ENCODE measurements around the gene RPL39.
"Not testable (repeated sequence)": the region's sequence is repeated elsewhere in the genome, so short reads cannot be mapped to it uniquely, and the experiment has no call there.

RPL39 gene

DNA sequence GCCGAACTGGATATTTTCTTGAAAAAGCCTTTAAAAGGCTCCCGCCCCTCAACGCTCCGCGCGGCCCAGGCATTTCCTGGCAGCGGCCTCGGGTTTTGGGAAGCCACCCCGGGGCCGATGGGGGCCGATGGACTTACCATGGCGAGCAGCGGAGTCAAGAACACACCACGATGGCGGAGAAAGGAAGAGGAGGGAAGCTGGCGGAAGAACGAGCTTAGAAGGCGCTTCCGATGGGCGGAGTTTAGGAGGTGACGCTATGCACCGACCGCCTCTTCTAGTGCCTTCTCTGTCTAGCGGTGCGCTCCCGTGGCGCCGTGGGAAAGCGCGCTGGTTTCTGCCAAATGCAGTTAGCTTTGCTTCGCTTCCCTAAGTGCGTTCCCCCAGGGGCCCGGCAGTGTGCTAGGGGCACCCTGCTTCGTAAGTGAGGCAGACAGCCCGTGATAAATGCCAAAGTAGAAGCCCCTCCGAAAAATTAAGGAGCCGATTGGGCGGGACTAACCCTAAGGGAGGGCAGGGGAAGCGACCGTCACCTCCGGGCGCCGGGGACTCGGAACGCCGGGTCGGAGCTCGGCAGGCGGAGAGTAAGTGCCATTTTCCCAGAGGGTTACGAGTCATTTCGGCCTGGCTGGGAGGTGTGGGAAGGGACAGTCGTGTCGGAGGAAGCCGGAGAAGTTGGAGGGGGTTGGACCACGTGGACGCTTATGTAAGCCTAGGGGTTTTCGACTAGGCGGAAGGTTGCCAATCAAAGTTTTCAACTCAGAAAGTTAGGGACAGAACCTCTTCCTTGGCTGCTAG lies at the start of gene RPL39:
TSS of gene RPL39 (minus strand) at position 194 of the 795 bp plus-strand sequence. CDS start at position 140, 54 bp downstream.
- peak; percentile 68 for DNase-seq (ENCODE audit: low read depth, low spot score)

- no peak for DNase-seq (ENCODE audit: low read depth, low spot score)
Observed at GRCh38 chrX:119833905-119834304, 42.5 kb upstream of the RPL39 start.

DNA sequence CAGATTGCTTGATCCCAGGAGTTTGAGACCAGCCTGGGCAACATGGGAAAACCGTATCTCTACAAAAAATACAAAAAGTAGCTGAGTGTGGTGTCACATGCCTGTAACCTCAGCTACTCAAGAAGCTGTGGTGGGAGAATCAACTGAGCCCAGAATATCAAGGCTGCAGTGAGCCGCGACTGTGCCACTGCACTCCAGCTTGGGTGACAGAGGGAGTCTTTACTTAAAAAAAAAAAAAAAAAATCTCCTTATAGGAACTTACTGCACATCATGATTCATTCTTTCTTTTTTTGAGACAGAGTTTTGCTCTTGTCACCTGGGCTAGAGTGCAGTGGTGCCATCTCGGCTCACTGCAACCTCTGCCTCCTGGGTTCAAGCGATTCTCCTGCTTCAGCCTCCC lies 37.0 kb upstream of the RPL39 start:
- no peak for DNase-seq (ENCODE audit: low read depth, low spot score)

- DNase-seq (ENCODE audit: low read depth, low spot score) = peak; percentile 15
Observed at GRCh38 chrX:119826399-119826959, 35.0 kb upstream of the RPL39 start.

- not testable (repeated sequence) for DNase-seq (ENCODE audit: low read depth, low spot score)
Observed at GRCh38 chrX:119824221-119824620, 32.8 kb upstream of the RPL39 start.

DNA sequence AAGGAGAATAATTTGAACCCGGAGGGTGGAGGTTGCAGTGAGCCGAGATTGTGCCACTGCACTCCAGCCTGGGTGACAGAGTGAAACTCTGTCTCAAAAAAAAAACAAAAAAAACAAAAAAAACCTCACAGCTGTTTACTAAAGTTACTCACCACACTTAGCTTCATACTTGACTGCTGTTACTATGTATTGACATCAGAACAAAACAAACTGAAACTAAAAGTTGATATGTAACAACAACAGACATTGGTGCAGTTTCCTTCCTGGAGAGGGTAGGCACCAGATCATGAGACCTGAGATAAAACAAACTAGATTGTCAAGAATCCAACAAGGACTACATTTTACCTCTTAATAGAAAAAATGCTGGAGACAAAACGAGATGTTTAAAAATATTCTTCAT lies 30.3 kb upstream of the RPL39 start:
- not testable (repeated sequence) for DNase-seq (ENCODE audit: low read depth, low spot score)

GRCh38 chrX:119817130-119817690 lies 25.8 kb upstream of the RPL39 start:
- no peak for DNase-seq (ENCODE audit: low read depth, low spot score)

- DNase-seq (ENCODE audit: low read depth, low spot score) = no peak
Observed at GRCh38 chrX:119816300-119816699, 24.9 kb upstream of the RPL39 start.

- DNase-seq (ENCODE audit: low read depth, low spot score) = no peak
Observed at GRCh38 chrX:119809185-119809666, 17.8 kb upstream of the RPL39 start.

DNA sequence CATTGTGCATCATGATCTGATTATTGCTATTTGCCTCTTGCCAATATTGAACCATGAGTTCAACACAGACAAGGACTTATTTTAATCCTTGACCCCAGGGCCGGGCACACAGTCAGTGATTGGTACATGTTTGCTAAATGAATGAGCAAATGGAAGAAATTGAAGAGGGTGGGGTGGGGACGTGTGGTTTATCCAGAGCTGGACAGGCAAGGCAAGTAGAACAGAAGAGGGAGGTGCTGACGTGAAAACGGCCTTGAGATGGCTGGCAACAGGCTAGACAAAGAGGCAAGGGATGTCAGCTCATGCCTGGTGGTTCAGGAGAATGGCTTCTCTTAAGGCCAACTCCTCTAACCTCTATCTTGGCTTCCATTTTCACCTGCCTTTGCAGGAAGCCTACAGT lies 17.0 kb upstream of the RPL39 start:
- not testable (repeated sequence) for DNase-seq (ENCODE audit: low read depth, low spot score)

- DNase-seq (ENCODE audit: low read depth, low spot score) = no peak
Observed at GRCh38 chrX:119802546-119802945, 11.1 kb upstream of the RPL39 start.

- no peak for DNase-seq (ENCODE audit: low read depth, low spot score)
Observed at GRCh38 chrX:119801253-119802221, 10.1 kb upstream of the RPL39 start.

DNA sequence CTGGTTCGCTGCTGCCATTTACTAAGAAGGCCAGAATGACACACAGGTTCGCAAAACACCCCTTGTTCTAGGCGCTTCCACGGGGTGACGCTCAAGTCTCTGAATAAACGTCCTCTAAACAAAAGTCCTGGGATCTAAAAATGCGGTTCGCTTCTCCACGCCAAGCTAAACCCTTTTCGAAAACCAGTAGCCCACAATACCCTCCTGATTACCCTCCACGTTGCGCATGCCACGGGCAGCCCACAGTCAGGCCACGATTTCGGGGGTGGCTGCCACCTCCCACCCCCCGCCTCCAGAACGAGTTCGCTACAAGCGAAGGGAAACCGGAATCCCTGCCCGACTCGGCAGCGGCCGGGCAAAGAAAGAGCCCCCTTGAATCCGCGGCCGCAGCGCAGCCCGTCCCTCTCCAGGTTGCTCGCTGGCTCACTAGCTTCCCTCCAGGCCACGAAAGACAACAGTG lies 423 bp downstream of the RPL39 start:
- DNase-seq (ENCODE audit: low read depth, low spot score) = no peak

GRCh38 chrX:119784747-119785446 lies 6.5 kb downstream of the RPL39 start:
- DNase-seq (ENCODE audit: low read depth, low spot score) = no peak

DNA sequence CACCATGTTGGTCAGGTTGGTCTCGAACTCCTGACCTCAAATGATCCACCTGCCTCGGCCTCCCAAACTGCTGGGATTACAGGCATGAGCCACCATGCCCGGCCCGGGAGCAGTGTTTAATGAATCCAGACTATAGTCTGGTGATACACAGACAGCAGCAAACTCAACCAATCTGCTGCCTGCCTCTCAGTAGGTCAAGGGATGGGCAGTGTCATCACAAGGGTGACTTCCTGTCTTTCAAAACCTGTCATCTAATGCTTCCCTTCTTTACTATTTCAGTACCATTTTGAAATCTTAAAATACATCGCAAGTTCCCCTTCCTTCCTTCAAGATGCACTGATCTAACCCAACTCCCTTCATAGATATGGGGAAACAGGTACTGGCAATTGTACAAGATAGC lies 8.4 kb downstream of the RPL39 start:
- DNase-seq (ENCODE audit: low read depth, low spot score) = no peak

DNA sequence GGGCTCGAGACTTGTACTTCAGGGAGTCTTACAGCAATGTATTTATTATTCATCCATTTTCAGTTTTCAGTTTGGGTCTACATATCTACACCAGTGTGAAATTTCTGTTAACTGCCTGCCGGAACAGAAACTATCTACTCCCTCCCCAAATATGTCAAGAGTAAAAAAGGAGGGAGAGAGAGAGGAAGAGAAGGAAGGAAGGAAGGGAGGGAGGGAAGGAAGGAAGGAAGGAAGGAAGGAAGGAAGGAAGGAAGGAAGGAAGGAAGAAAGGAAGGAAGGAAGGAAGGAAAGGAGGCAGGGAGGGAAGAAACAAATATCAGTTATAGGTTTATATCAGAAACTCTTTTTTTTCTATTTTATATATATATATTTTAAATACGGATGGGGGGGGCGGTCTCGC lies 12.6 kb downstream of the RPL39 start:
- DNase-seq (ENCODE audit: low read depth, low spot score) = no peak

- DNase-seq (ENCODE audit: low read depth, low spot score) = no peak
Observed at GRCh38 chrX:119775517-119776238, 15.8 kb downstream of the RPL39 start.

DNA sequence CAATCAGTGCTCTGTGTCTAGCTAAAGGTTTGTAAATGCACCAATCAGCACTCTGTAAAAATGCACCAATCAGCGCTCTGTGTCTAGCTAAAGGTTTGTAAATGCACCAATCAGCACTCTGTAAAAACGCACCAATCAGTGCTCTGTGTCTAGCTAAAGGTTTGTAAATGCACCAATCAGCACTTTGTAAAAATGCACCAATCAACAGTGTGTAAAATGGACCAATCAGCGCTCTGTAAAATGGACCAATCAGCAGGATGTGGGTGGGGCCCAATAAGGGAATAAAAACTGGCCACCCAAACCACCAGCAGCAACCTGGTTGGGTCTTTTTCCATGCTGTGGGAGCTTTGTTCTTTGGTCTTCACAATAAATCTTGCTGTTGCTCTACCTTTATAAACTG lies 22.0 kb downstream of the RPL39 start:
- DNase-seq (ENCODE audit: low read depth, low spot score) = not testable (repeated sequence)

DNA sequence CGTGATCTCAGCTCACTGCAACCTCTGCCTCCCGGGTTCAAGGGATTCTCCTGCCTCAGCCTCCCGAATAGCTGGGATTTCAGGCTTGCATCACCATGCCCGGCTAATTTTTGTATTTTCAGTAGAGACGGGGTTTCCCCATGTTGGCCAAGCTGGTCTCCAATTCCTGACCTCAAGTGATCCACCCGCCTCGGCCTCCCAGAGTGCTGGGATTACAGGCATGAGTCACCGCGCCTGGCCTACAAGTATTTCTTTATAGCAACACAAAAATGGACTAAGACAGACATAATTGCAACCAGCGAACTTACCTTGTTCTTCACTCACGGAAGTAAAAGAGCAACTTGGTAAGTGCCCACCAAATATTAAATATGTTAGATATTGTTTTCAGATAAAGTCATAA lies 23.0 kb downstream of the RPL39 start:
- DNase-seq (ENCODE audit: low read depth, low spot score) = not testable (repeated sequence)

DNA sequence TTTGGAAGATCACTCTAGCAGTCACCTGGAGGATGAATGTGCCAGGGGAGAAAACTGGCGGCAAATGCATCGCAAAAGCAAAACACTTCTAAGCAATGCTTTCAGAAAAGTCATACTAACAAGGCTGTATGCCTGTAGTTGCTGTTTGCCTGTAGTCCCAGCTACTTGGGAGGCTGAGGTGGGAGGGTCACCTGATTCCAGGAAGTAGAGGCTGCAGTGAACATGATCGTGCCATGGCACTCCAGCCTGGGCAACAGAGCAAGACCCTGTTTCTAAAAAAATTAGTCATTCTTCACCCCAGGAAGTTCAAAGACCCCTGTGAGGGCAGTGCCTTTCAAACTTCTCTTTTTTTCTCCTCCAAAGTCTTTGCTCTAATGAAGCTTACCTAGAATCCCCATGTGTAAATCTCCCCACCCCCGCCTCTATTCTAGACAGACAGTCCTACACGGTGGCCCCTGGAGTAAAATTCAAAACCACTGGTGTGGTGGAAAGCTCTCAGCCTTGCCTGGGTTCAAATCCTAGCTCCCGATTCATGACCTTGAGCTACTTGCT lies 27.5 kb downstream of the RPL39 start:
- no peak for DNase-seq (ENCODE audit: low read depth, low spot score)

All from smooth muscle cell of the brain vasculature (primary cell).